H9 (cell line): Measurements from ENCODE around the gene NTRK3. TPM values are rescaled to one million over a fixed set of nuclear protein-coding genes. Genes with fewer than 3 reads are reported as not detected.

ENCODE experiments used
- DNase-seq: peaks from one replicate; pipeline ENCODE4 v3.0.0-alpha.2; 2017
- H2AFZ ChIP-seq: one replicate; pipeline ENCODE4 v1.6.1; 2013; ENCODE audit warnings: mild to moderate bottlenecking, low read length, control low read depth, moderate library complexity
- H2AK5ac ChIP-seq: 2 replicates; pipeline ENCODE4 v1.6.1; 2013; ENCODE audit warnings: low read length, control low read depth, mixed read lengths; ENCODE audit not compliant: insufficient read length
- H2BK120ac ChIP-seq: one replicate; pipeline ENCODE4 v1.6.1; 2013; ENCODE audit warnings: low read depth, mild to moderate bottlenecking, low read length, control low read depth, inconsistent platforms; ENCODE audit not compliant: poor library complexity, severe bottlenecking
- H2BK12ac ChIP-seq: 2 replicates; pipeline ENCODE4 v1.6.1; 2013; ENCODE audit warnings: low read length, control low read depth, mixed read lengths, low read depth; ENCODE audit not compliant: insufficient read length
- H2BK15ac ChIP-seq: 2 replicates; pipeline ENCODE4 v1.6.1; 2013; ENCODE audit warnings: low read depth, low read length, control low read depth
- H2BK20ac ChIP-seq: one replicate; pipeline ENCODE4 v1.6.1; 2013; ENCODE audit warnings: low read depth, mild to moderate bottlenecking, low read length, control low read depth, inconsistent platforms; ENCODE audit not compliant: poor library complexity, severe bottlenecking
- H2BK5ac ChIP-seq: 2 replicates; pipeline ENCODE4 v1.6.1; 2013; ENCODE audit warnings: low read length, control low read depth, mixed read lengths; ENCODE audit not compliant: insufficient read length
- H3K14ac ChIP-seq: 2 replicates; pipeline ENCODE4 v1.6.1; 2013; ENCODE audit warnings: low read length, control low read depth; ENCODE audit not compliant: insufficient read depth
- H3K18ac ChIP-seq: 2 replicates; pipeline ENCODE4 v1.6.1; 2013; ENCODE audit warnings: low read depth, mild to moderate bottlenecking, mixed read lengths, low read length, control low read depth; ENCODE audit not compliant: insufficient read length
- H3K23ac ChIP-seq: 2 replicates; pipeline ENCODE4 v1.6.1; 2013; ENCODE audit warnings: low read length, control low read depth, mixed read lengths, low read depth; ENCODE audit not compliant: insufficient read length
- H3K23me2 ChIP-seq: 2 replicates; pipeline ENCODE4 v1.6.1; 2013; ENCODE audit warnings: low read depth, mild to moderate bottlenecking, mixed read lengths, low read length, control low read depth; ENCODE audit not compliant: insufficient read length, poor library complexity, severe bottlenecking
- H3K27ac ChIP-seq: 2 replicates; pipeline ENCODE4 v1.5.1; 2013; ENCODE audit warnings: low read length, control low read depth, mixed read lengths, low read depth; ENCODE audit not compliant: insufficient read length
- H3K27me3 ChIP-seq: 2 replicates; pipeline ENCODE4 v1.6.1; 2013; ENCODE audit warnings: low read length, control low read depth, inconsistent platforms; ENCODE audit not compliant: insufficient read depth
- H3K4ac ChIP-seq: 2 replicates; pipeline ENCODE4 v1.6.1; 2013; ENCODE audit warnings: low read depth, mild to moderate bottlenecking, control low read depth, inconsistent platforms, low read length, moderate library complexity
- H3K4me1 ChIP-seq: 2 replicates; pipeline ENCODE4 v1.6.1; 2013; ENCODE audit warnings: low read length, control low read depth, inconsistent platforms; ENCODE audit not compliant: insufficient read depth
- H3K4me2 ChIP-seq: 2 replicates; pipeline ENCODE4 v1.6.1; 2013; ENCODE audit warnings: low read length, control low read depth, mixed read lengths; ENCODE audit not compliant: insufficient read length, insufficient read depth
- H3K56ac ChIP-seq: 2 replicates; pipeline ENCODE4 v1.6.1; 2013; ENCODE audit warnings: low read depth, mild to moderate bottlenecking, mixed read lengths, low read length, control low read depth; ENCODE audit not compliant: insufficient read length
- H3K79me1 ChIP-seq: 2 replicates; pipeline ENCODE4 v1.6.1; 2013; ENCODE audit warnings: low read depth, mild to moderate bottlenecking, moderate library complexity, low read length, control low read depth, inconsistent platforms; ENCODE audit not compliant: insufficient read depth, poor library complexity, severe bottlenecking
- H3K79me2 ChIP-seq: 2 replicates; pipeline ENCODE4 v1.6.1; 2013; ENCODE audit warnings: low read length, control low read depth, inconsistent platforms; ENCODE audit not compliant: insufficient read depth
- H3K9ac ChIP-seq: 2 replicates; pipeline ENCODE4 v1.6.1; 2013; ENCODE audit warnings: low read length, control low read depth, mixed read lengths; ENCODE audit not compliant: insufficient read length; ENCODE audit errors: extremely low read depth
- H3K9me3 ChIP-seq: one replicate; pipeline ENCODE4 v1.6.1; 2013; ENCODE audit warnings: low read depth, low read length, inconsistent platforms; ENCODE audit not compliant: control insufficient read depth
- H3T11ph ChIP-seq: one replicate; pipeline ENCODE4 v1.6.1; 2013; ENCODE audit warnings: mild to moderate bottlenecking, low read length, control low read depth, inconsistent platforms
- H4K20me1 ChIP-seq: one replicate; pipeline ENCODE4 v1.6.1; 2013; ENCODE audit not compliant: control insufficient read depth, insufficient read length, insufficient read depth
- H4K5ac ChIP-seq: 2 replicates; pipeline ENCODE4 v1.6.1; 2013; ENCODE audit warnings: low read depth, mild to moderate bottlenecking, mixed read lengths, low read length, control low read depth; ENCODE audit not compliant: insufficient read length
- H4K8ac ChIP-seq: replicated peaks from 2 replicates; pipeline ENCODE4 v1.6.1; 2013; ENCODE audit warnings: low read length, control low read depth, mixed read lengths, low read depth; ENCODE audit not compliant: insufficient read length
- H4K91ac ChIP-seq: 2 replicates; pipeline ENCODE4 v1.6.1; 2013; ENCODE audit warnings: low read depth, mild to moderate bottlenecking, moderate library complexity, mixed read lengths, low read length, control low read depth; ENCODE audit not compliant: insufficient read length
- H3K27ac Mint-ChIP-seq, 3 experiments: 2 replicates in 2 of 3; 3 replicates in 1 of 3; pipeline ENCODE4 v1.8.0; 2020 to 2021; ENCODE audit warnings: mixed read lengths in 3 of 3, mild to moderate bottlenecking in 1 of 3, moderate library complexity in 1 of 3
- H3K27me3 Mint-ChIP-seq: 2 replicates; pipeline ENCODE4 v1.8.0; 2021; ENCODE audit warnings: low read depth, mild to moderate bottlenecking, moderate library complexity, mixed read lengths
- H3K36me3 Mint-ChIP-seq, 3 experiments: 2 replicates in 2 of 3; 3 replicates in 1 of 3; pipeline ENCODE4 v1.8.0; 2020 to 2021; ENCODE audit warnings: low read depth in 3 of 3, mixed read lengths in 3 of 3; ENCODE audit not compliant: insufficient read depth in 1 of 3
- H3K4me1 Mint-ChIP-seq, 2 experiments: 2 replicates each; pipeline ENCODE4 v1.8.0; 2020; ENCODE audit warnings: mixed read lengths in 2 of 2
- H3K4me3 Mint-ChIP-seq, 2 experiments: 2 replicates in 1 of 2; 3 replicates in 1 of 2; pipeline ENCODE4 v1.8.0; 2020 to 2021; ENCODE audit warnings: mild to moderate bottlenecking in 2 of 2, mixed read lengths in 2 of 2, moderate library complexity in 1 of 2
- H3K9me3 Mint-ChIP-seq, 2 experiments: 2 replicates in 1 of 2; 3 replicates in 1 of 2; pipeline ENCODE4 v1.8.0; 2020; ENCODE audit warnings: mild to moderate bottlenecking in 2 of 2, mixed read lengths in 2 of 2, moderate library complexity in 1 of 2
- CTCF ChIP-seq: fragments of 200-600 bp; sonication (generic); conservative IDR thresholded peaks from 3 replicates; pipeline ENCODE4 v1.8.0; 2021; ENCODE audit warnings: antibody characterized with exemption, mild to moderate bottlenecking
- WGBS: extraction: QIAGEN DNeasy Blood & Tissue Kit; methylation state at CpG from one replicate; pipeline ENCODE4 v1.1.7; 2013; ENCODE audit warnings: missing lambda C conversion rate, low lambda C conversion rate, mixed read lengths; ENCODE audit not compliant: insufficient read length; ENCODE audit errors: extremely low coverage; 5-methylcytosine and 5-hydroxymethylcytosine counted together
- total RNA-seq: library from RNA; stranded (reverse); gene quantifications from 2 replicates; pipeline ENCODE4 v1.2.1, GENCODE V29; 2021

The NTRK3 gene
- total RNA-seq, 1 experiment from 2014 or later, result 2.5 TPM

DNA sequence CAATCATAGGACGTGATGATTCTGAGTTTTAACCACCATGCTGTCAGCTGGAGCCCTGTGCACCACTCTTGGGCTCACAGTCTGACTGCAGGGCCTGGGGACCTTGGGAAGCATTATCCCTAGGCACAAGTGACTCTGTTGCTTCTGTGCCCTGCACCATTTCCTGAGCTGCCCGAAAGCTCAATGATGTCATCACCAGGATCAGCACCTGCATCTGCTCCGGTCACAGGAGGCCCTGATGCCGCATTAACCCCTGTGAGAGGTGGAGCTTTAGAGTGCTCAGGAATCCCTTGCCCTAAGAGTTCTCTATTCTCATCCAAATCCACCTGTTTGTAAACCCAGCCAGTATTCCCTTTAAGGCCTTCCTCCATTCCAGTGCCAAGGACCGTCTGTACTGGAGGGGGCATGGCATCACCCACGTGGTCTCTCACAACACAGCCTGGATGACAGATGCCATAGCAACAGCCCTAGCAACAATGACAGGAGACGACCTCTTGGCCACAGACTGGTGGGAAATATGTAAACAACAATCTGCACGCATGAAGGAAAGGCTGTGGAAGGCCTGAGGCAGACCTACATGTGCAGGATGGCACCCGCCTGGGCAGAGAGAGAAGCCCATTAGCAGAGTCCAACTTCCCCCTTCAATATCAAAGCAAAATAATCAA is 37.9 kb downstream of the NTRK3 start:
- Mint-ChIP-seq H3K27me3 (peaks cover 3% of the 10 kb centered on the region), H3K9me3 (peaks cover 0 to 4% of the 10 kb centered on the region in 2 experiments; a peak in 2 of 5 replicates), H3K27ac (no peak overlapping the region; a peak in 1 of 7 replicates), H3K4me3 (no peak overlapping the region), H3K4me1 (peaks cover 8 to 11% of the 10 kb centered on the region in 2 experiments), H3K36me3 (no peaks in the 10 kb centered on the region)
- H3K79me1 ChIP-seq, result no peaks in the 10 kb centered on the region
- H3K56ac ChIP-seq, result no peak overlapping the region
- TF ChIP-seq CTCF, result no peak
- no peaks in the 10 kb centered on the region for H3K79me2 ChIP-seq
- H2BK20ac ChIP-seq, result no peak overlapping the region
- H3T11ph ChIP-seq, result no peak overlapping the region
- H3K18ac ChIP-seq, result no peak overlapping the region
- H2BK120ac ChIP-seq, result no peak overlapping the region
- H4K5ac ChIP-seq, result no peak overlapping the region
- no peak overlapping the region for H2BK15ac ChIP-seq
- no peak overlapping the region for H3K23ac ChIP-seq
- no peak overlapping the region for H2BK5ac ChIP-seq
- no peaks in the 10 kb centered on the region for H3K27me3 ChIP-seq
- WGBS, result no CpG with 5 or more reads among the region's 9 CpGs
- H3K4me2 ChIP-seq, result no peak overlapping the region
- H2BK12ac ChIP-seq, result no peak overlapping the region
- H4K91ac ChIP-seq, result no peak overlapping the region
- no peak for DNase-seq
- no peaks in the 10 kb centered on the region for H3K9me3 ChIP-seq
- no peaks in the 10 kb centered on the region for H3K23me2 ChIP-seq
- no peak overlapping the region for H2AK5ac ChIP-seq
- no peaks in the 10 kb centered on the region for H4K20me1 ChIP-seq
- no peak overlapping the region for H2AFZ ChIP-seq
- H3K9ac ChIP-seq, result no peak overlapping the region
- no peak overlapping the region for H4K8ac ChIP-seq
- no peak overlapping the region for H3K4ac ChIP-seq
- H3K14ac ChIP-seq, result peak overlapping the region; percentile 12; the same call in 1 of the 2 replicates
- H3K27ac ChIP-seq, result no peak overlapping the region
- no peaks in the 10 kb centered on the region for H3K4me1 ChIP-seq
